ENCODE data around the gene RS1. TPM values are rescaled to one million over a fixed set of nuclear protein-coding genes. Genes with fewer than 3 reads are reported as not detected.

The RS1 gene
- total RNA-seq, 1 donor from 2014 or later: not detected

- DNase-seq (ENCODE audit: low read depth, low spot score): no peak
These were observed 63.9 kb downstream of the RS1 start for GRCh38 chrX:18607966-18608365.

GRCh38 chrX:18598413-18598812 is 73.5 kb downstream of the RS1 start:
- no peak for DNase-seq (ENCODE audit: low read depth, low spot score)

GRCh38 chrX:18596096-18596495 is 75.8 kb downstream of the RS1 start:
- no peak for DNase-seq (ENCODE audit: low read depth, low spot score)

- DNase-seq (ENCODE audit: low read depth, low spot score): no peak
These were observed 77.8 kb downstream of the RS1 start for GRCh38 chrX:18594079-18594478.

- DNase-seq (ENCODE audit: low read depth, low spot score): no peak
These were observed 80.1 kb downstream of the RS1 start for GRCh38 chrX:18591834-18592233.

Other genes starting within 250 kb of the RS1 start
- gene CDKL5, start 246.5 kb downstream of the RS1 start, total RNA-seq: 2.0 and 2.5 TPM in 2 replicates
- gene PPEF1, start 35.5 kb upstream of the RS1 start, total RNA-seq: not detected in 2 replicates